Glomerular visceral epithelial cell (primary cell): ENCODE measurements around the gene EML1.

Experiments used
- DNase-seq: peaks from one replicate; pipeline ENCODE4 v3.0.0-alpha.2; 2016; ENCODE audit errors: extremely low spot score

EML1 gene

DNA sequence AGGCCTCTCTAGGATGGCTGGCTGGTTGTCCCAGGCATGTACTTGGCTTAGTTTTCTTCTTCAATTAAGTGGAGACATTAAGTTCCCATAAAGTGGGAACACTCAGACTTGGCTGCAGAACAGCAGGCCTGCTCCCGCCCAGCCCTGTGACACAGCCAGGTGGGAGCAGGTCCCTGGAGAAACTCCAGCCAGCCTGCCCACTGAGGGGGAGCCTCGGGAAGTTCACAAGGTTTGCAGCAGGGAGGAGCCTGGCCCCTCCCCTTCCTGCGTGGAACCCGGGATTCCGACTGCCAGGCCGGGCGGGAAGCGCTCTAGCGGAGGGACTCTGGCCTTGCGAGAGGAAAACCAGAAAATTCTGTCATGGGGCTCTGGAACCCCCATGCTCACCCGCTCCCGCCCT lies 173.7 kb downstream of the EML1 start:
- no peak for DNase-seq

- peak; percentile 86 for DNase-seq
Observed at GRCh38 chr14:99968191-99968920, 175.1 kb downstream of the EML1 start.

DNA sequence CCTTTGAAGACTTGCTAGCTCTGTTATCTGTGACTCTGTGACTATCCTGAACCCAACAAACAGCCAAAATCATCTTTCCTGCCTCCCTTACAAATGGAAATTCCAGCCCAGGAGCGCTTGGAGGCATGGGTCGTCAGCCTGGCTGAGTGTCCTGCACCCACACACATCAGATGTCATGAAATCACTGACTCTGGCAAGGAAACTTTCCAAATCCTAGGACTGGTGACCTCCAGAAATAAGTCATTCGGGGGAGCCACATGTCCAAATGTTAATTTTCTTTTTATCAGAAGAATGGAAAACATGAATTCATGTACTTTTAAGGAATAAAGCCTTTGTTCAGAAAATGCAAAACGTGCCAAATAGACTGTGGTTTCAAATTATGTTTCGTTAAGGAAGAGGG lies 175.7 kb downstream of the EML1 start:
- DNase-seq: no peak

GRCh38 chr14:99969673-99970322 lies 176.6 kb downstream of the EML1 start:
- no peak for DNase-seq

- DNase-seq: peak; percentile 90
Observed at GRCh38 chr14:99971087-99971940, 178.1 kb downstream of the EML1 start.

GRCh38 chr14:99971941-99972747 lies 178.9 kb downstream of the EML1 start:
- DNase-seq: peak; percentile 19

DNA sequence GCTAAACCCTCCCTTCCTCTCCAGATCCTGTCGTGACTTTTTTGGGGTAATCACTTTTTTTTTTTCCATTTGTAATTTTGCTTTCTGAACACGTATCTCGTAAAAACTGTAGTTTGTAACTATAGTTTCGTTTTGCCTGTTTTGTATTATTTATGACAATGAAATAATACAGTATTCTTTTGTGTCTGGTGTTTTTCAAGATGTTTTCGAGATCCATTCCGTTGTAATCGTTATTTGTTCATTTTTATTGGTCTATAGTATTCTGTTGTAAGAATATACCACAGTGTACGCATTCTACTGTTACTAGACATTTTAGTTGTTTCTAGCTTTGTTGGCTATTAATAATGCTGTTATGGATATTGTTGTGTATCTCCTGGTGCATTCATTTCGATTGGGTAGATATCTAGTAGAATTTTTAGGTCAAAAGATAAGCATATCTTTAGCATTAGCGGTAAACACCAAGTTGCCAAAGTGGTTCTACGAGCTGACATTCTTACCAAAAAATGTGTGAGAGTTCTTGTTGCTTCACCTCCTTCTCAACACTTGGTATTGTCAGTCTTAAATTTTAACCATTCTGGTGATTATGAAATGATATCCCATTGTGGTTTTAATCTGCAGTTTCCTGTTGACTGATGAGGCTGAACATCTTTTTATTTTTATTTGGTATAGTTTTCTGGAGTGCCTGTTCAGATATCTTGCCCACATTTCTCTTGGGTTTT lies 179.7 kb downstream of the EML1 start:
- DNase-seq: no peak

DNA sequence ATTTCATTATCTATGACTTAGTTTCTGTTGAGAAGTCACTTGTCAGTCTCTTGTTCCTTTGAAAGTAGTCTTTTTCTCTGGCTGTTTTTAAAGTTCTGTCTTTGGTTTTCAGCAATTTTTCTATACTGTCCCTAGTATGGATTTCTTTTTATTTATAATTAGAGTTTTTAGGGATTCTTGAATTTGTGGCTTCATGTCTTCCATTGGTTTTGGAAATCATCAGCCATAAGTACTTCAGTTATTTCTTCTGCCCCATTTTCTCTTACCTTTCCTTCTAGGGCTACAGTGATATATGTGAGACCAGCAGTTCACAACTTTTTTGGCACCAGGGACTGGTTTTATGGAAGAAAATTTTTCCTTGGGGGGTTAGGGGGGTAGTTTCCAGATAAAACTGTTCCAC lies 182.0 kb downstream of the EML1 start:
- DNase-seq: no peak

GRCh38 chr14:99976021-99976420 lies 182.8 kb downstream of the EML1 start:
- no peak for DNase-seq

DNA sequence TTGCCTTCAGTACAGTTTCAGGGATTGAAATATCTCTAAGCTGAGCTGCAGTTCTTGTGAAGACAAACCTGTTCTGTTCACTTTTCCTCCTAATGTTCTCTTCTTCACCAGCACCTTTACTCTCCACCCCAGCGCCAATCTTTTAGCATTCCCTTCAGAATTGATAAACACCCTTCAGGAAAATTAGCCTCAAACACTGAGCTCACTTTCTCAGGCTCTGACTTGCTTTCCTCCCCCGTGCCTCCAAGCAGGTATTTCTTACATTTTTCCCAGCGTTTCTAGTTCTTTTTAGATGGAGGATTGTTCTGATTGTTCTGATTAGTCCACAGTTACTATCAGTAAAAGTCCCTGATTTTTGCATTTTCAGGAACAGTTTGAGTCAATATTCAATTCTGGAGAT lies 183.5 kb downstream of the EML1 start:
- DNase-seq: no peak

- no peak for DNase-seq
Observed at GRCh38 chr14:99980299-99980698, 187.1 kb downstream of the EML1 start.

GRCh38 chr14:99981806-99982205 lies 188.6 kb downstream of the EML1 start:
- no peak for DNase-seq

DNA sequence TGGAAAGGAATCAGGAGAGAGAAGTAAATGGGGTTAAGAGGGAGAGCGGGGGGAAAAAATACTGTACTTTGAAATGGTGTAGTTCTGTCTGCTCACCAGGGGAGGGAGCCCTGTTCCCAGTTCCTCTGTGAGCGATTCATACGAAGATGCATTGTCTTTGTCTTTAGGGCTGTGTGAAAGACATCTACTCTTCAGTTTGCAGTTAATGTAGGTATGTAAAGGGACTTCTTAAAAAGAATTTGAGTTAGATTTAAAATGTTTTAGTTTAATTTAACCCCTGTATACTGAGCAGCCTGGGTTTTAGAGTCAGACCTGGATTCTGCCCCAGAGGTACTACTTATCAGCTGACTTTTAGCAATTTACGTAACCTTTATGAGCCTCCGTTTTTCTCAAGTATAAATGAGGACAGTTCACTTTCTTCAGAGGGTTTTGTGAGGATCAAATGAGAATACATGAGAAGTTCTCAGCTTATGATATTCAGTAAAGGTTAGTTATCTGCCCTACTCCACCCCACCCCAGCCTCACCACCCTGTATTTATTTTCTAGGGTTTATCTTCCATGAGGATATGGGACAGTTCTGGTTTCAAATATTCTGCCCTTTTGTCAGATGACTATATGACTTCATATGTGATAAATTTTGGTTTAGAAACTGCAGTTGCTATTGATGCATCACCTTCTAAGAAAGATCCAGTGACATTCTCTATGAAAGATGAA lies 189.5 kb downstream of the EML1 start:
- DNase-seq: peak; percentile 75

GRCh38 chr14:99983251-99984015 lies 190.2 kb downstream of the EML1 start:
- DNase-seq: no peak

- no peak for DNase-seq
Observed at GRCh38 chr14:99984036-99984435, 190.8 kb downstream of the EML1 start.

GRCh38 chr14:99986396-99986795 lies 193.2 kb downstream of the EML1 start:
- no peak for DNase-seq

- no peak for DNase-seq
Observed at GRCh38 chr14:99989032-99989431, 195.8 kb downstream of the EML1 start.

GRCh38 chr14:99990268-99991170 lies 197.3 kb downstream of the EML1 start:
- DNase-seq: no peak

GRCh38 chr14:99991331-99991730 lies 198.1 kb downstream of the EML1 start:
- no peak for DNase-seq
